ENCODE results near the gene MPP4. TPM values are rescaled to one million over a fixed set of nuclear protein-coding genes. Genes with fewer than 3 reads are reported as not detected.

MPP4 gene
- total and polyA plus RNA-seq, 10 of the 15 experiments (the other 5 are each of a cell fraction or from before 2014, with no cell fraction given): 0.03 to 0.14 (median 0.05) TPM; not detected in 4

GRCh38 chr2:201678401-201678800, 20.0 kb downstream of the MPP4 start:
- FAIRE-seq (no peak), ATAC-seq (no peak), DNase-seq (ENCODE audit: low read depth, low spot score) (no peak)
- Histone ChIP-seq H3K36me3 (ENCODE audit: control insufficient read depth in 2 of 2, insufficient read depth in 2 of 2, low read length in 1 of 2) (no peaks in the 10 kb centered on the region), H3K27ac (ENCODE audit: control insufficient read depth, insufficient read depth) (no peak overlapping the region), H3K79me2 (ENCODE audit: control insufficient read depth, insufficient read depth, low read length) (no peaks in the 10 kb centered on the region), H4K20me1 (ENCODE audit: control insufficient read depth, insufficient read depth) (no peaks in the 10 kb centered on the region), H3K4me1 (ENCODE audit: control insufficient read depth, insufficient read depth, low read length) (no peaks in the 10 kb centered on the region), H3K9ac (ENCODE audit: control insufficient read depth, insufficient read depth, low read length) (no peak overlapping the region), H2AFZ (ENCODE audit: control insufficient read depth, low read depth, low read length) (no peak overlapping the region), H3K9me3 (replicated peaks; ENCODE audit: control insufficient read depth, insufficient read depth, low read length) (no peaks in the 10 kb centered on the region), H3K4me2 (ENCODE audit: control insufficient read depth, insufficient read depth) (no peak overlapping the region), H3K27me3 (replicated peaks in 1 of 2; ENCODE audit: control insufficient read depth in 2 of 2, insufficient read depth in 2 of 2, low read length in 1 of 2) (0 out of 4 replicates have a peak, but pooled peaks cover 0 to 3% of the 10 kb centered on the region in 2 experiments), H3K4me3 (no peak overlapping the region)
- ChIA-PET SMC1A (ENCODE audit: uncharacterized antibody, unreplicated experiment) (interaction anchor here (1.4 to 1.6 kb wide), 2 partner anchors 21 to 27 kb away, joined by 3 read pairs; partner anchors contain the start of gene MPP4), CTCF (interaction anchor here (0.7 kb wide), 2 partner anchors 32 to 396 kb away, joined by 3 read pairs; no protein-coding TSS in a partner anchor), POLR2A (no interaction called here), RAD21 (ENCODE audit: unreplicated experiment) (no interaction called here)
- in situ Hi-C loops (cut with MboI) (no loop called here), intact Hi-C loops (cut with micrococcal nuclease; ENCODE audit: unreplicated experiment) (no loop called here)
- WGBS (ENCODE audit: insufficient coverage, insufficient replicate concordance, low lambda C conversion rate, missing lambda C conversion rate): 35% methylated on average over 6 of the region's 6 CpGs
- BruUV-seq (replicated peaks): no TSS peak
- TF ChIP-seq BMI1 (IDR thresholded peaks at IDR 0.05; ENCODE audit: borderline replicate concordance) (no peak), ZNF24 (IDR thresholded peaks at IDR 0.05) (no peak), SIX5 (IDR thresholded peaks at IDR 0.05; ENCODE audit: low read depth, low read length, severe bottlenecking) (no peak), MLLT1 (IDR thresholded peaks at IDR 0.05) (no peak)

GRCh38 chr2:201675454-201675853, 23.0 kb downstream of the MPP4 start:
- RAD21 ChIA-PET (ENCODE audit: unreplicated experiment): no interaction called here
- no peak overlapping the region for H3K4me3 ChIP-seq
- in situ Hi-C loops (cut with MboI): no loop called here
- H3K4me1 ChIP-seq (ENCODE audit: control insufficient read depth, insufficient read depth, low read length): no peaks in the 10 kb centered on the region
- no peaks in the 10 kb centered on the region for H4K20me1 ChIP-seq (ENCODE audit: control insufficient read depth, insufficient read depth)
- no peaks in the 10 kb centered on the region for H3K36me3 ChIP-seq (ENCODE audit: control insufficient read depth in 2 of 2, insufficient read depth in 2 of 2, low read length in 1 of 2)
- WGBS (ENCODE audit: insufficient coverage, insufficient replicate concordance, low lambda C conversion rate, missing lambda C conversion rate): 34% methylated on average over 4 of the region's 4 CpGs
- FAIRE-seq (no peak), ATAC-seq (peak; percentile 40), DNase-seq (ENCODE audit: low read depth, low spot score) (no peak)
- H3K9ac ChIP-seq (ENCODE audit: control insufficient read depth, insufficient read depth, low read length): no peak overlapping the region
- H3K9me3 ChIP-seq (replicated peaks; ENCODE audit: control insufficient read depth, insufficient read depth, low read length): no peaks in the 10 kb centered on the region
- POLR2A ChIA-PET: no interaction called here
- H3K4me2 ChIP-seq (ENCODE audit: control insufficient read depth, insufficient read depth): no peak overlapping the region
- H2AFZ ChIP-seq (ENCODE audit: control insufficient read depth, low read depth, low read length): no peak overlapping the region
- no peak overlapping the region for H3K27ac ChIP-seq (ENCODE audit: control insufficient read depth, insufficient read depth)
- no TSS peak for BruUV-seq (replicated peaks)
- SMC1A ChIA-PET (ENCODE audit: uncharacterized antibody, unreplicated experiment): no interaction called here
- intact Hi-C loops (cut with micrococcal nuclease; ENCODE audit: unreplicated experiment): no loop called here
- CTCF ChIA-PET: no interaction called here
- no peaks in the 10 kb centered on the region for H3K79me2 ChIP-seq (ENCODE audit: control insufficient read depth, insufficient read depth, low read length)
- no peaks in the 10 kb centered on the region for H3K27me3 ChIP-seq (replicated peaks in 1 of 2; ENCODE audit: control insufficient read depth in 2 of 2, insufficient read depth in 2 of 2, low read length in 1 of 2)
- TF ChIP-seq TAF1 (IDR thresholded peaks at IDR 0.05; ENCODE audit: borderline replicate concordance, low read depth, low read length): no peak
